Measurements from ENCODE around the gene ASL.

GRCh38 chr7:66123175-66123528 is 47.5 kb downstream of the ASL start:
- TF ChIP-seq REST (IDR thresholded peaks at IDR 0.05; ENCODE audit: insufficient read depth in 1 of 2, low read depth in 2 of 2, low read length in 2 of 2): no peak
- no peak for TF ChIP-seq SIN3A (IDR thresholded peaks at IDR 0.05; ENCODE audit: borderline replicate concordance, insufficient read depth, low read length)
- TF ChIP-seq TAF1 (IDR thresholded peaks at IDR 0.05; ENCODE audit: borderline replicate concordance, insufficient read depth, low read length): no peak
